Astrocyte (in vitro differentiated cells and primary cell): ENCODE measurements around the gene RAPGEF5. TPM values are rescaled to one million over a fixed set of nuclear protein-coding genes. Genes with fewer than 3 reads are reported as not detected.

Experiments used
- DNase-seq: peaks from one replicate; pipeline ENCODE4 v3.0.0-alpha.2; 2010; ENCODE audit warnings: low read depth
- FAIRE-seq: peaks from 2 replicates; lab custom pipeline; 2011; peaks lifted over from hg19 to GRCh38; lab: Jason Lieb, UNC
- H2AFZ ChIP-seq: 2 replicates; pipeline ENCODE4 v1.6.0; 2012; ENCODE audit warnings: low read depth, low read length, inconsistent platforms
- H3K27ac ChIP-seq: 2 replicates; pipeline ENCODE4 v1.5.1; 2011; ENCODE audit warnings: low read depth, low read length, inconsistent platforms
- H3K27me3 ChIP-seq: 2 replicates; pipeline ENCODE4 v1.6.0; 2011; ENCODE audit warnings: low read length, inconsistent platforms; ENCODE audit not compliant: insufficient read depth
- H3K36me3 ChIP-seq: 2 replicates; pipeline ENCODE4 v1.5.1; 2011; ENCODE audit warnings: low read length, inconsistent platforms; ENCODE audit not compliant: insufficient read depth
- H3K4me1 ChIP-seq: 2 replicates; pipeline ENCODE4 v1.5.1; 2011; ENCODE audit warnings: low read length, inconsistent platforms; ENCODE audit not compliant: insufficient read depth
- H3K4me2 ChIP-seq: 2 replicates; pipeline ENCODE4 v1.6.0; 2012; ENCODE audit warnings: low read length, inconsistent platforms
- H3K4me3 ChIP-seq: 2 replicates; pipeline ENCODE4 v1.5.1; 2011; ENCODE audit warnings: low read depth, mild to moderate bottlenecking, low read length, inconsistent platforms; ENCODE audit not compliant: insufficient read depth
- H3K79me2 ChIP-seq: 2 replicates; pipeline ENCODE4 v1.6.0; 2012; ENCODE audit warnings: mild to moderate bottlenecking, low read length, inconsistent platforms; ENCODE audit not compliant: insufficient read depth
- H3K9ac ChIP-seq: 2 replicates; pipeline ENCODE4 v1.6.0; 2012; ENCODE audit warnings: mild to moderate bottlenecking, low read length, inconsistent platforms
- H3K9me3 ChIP-seq: 2 replicates; pipeline ENCODE4 v1.5.1; 2012; ENCODE audit warnings: low read depth, mild to moderate bottlenecking, low read length, inconsistent platforms; ENCODE audit not compliant: insufficient read depth
- H4K20me1 ChIP-seq: 2 replicates; pipeline ENCODE4 v1.6.0; 2012; ENCODE audit warnings: low read length, inconsistent platforms; ENCODE audit not compliant: insufficient read depth
- H3K27ac Mint-ChIP-seq: one replicate; pipeline ENCODE4 v1.8.0; 2021; ENCODE audit warnings: mild to moderate bottlenecking, mixed read lengths; ENCODE audit not compliant: unreplicated experiment
- H3K27me3 Mint-ChIP-seq: one replicate; pipeline ENCODE4 v1.8.0; 2021; ENCODE audit warnings: low read depth, mixed read lengths; ENCODE audit not compliant: unreplicated experiment
- H3K36me3 Mint-ChIP-seq: one replicate; pipeline ENCODE4 v1.8.0; 2021; ENCODE audit warnings: low read depth, mixed read lengths; ENCODE audit not compliant: unreplicated experiment
- H3K4me1 Mint-ChIP-seq: one replicate; pipeline ENCODE4 v1.8.0; 2021; ENCODE audit warnings: low read depth, mixed read lengths; ENCODE audit not compliant: unreplicated experiment
- H3K4me3 Mint-ChIP-seq: one replicate; pipeline ENCODE4 v1.8.0; 2021; ENCODE audit warnings: mild to moderate bottlenecking, moderate library complexity, mixed read lengths; ENCODE audit not compliant: unreplicated experiment
- H3K9me3 Mint-ChIP-seq: one replicate; pipeline ENCODE4 v1.8.0; 2021; ENCODE audit warnings: mild to moderate bottlenecking, mixed read lengths; ENCODE audit not compliant: unreplicated experiment
- EZH2 ChIP-seq: IDR thresholded peaks from 2 replicates; pipeline ENCODE4 v1.6.1; 2012; ENCODE audit warnings: mild to moderate bottlenecking, low read length, inconsistent platforms; ENCODE audit not compliant: insufficient read depth
- total RNA-seq: library from RNA; stranded (reverse); gene quantifications from 2 replicates; pipeline ENCODE4 v1.2.1, GENCODE V29; 2021
- TF ChIP-seq, protein P1 (sequence below): IDR thresholded peaks from 2 replicates; pipeline ENCODE4 v1.5.1; 2011; ENCODE audit warnings: low read depth, mild to moderate bottlenecking, inconsistent platforms, low read length, moderate library complexity; ENCODE audit not compliant: insufficient read depth

RAPGEF5 gene
- total RNA-seq, 1 donor from 2014 or later = 1.0 TPM

DNA sequence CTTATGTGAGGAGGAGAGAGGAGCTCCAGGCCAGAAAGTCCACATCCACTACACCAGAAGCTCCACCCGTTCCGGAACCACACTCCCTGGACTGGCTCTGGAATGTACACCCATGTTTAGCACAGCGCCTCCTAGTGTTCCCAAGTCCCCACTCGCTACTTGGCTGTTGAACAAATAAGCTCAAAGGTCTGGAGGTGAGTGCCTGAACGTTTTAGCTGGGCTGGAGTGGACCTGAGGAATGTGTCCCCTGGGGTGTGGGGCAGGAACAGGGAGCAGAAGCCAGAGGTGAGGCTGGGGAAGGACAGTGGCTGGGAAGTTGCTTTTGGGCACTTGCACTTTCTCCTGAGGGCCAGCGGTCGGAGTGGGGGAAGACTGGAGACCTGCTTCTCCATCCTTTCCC, 247.2 kb downstream of the RAPGEF5 start:
- Mint-ChIP-seq H3K9me3 (no peaks in the 10 kb centered on the region), H3K4me1 (no peaks in the 10 kb centered on the region), H3K36me3 (no peaks in the 10 kb centered on the region), H3K27me3 (peaks cover 21% of the 10 kb centered on the region), H3K4me3 (no peak overlapping the region), H3K27ac (no peak overlapping the region)
- TF ChIP-seq EZH2 = no peak
- TF ChIP-seq, protein P1, sequence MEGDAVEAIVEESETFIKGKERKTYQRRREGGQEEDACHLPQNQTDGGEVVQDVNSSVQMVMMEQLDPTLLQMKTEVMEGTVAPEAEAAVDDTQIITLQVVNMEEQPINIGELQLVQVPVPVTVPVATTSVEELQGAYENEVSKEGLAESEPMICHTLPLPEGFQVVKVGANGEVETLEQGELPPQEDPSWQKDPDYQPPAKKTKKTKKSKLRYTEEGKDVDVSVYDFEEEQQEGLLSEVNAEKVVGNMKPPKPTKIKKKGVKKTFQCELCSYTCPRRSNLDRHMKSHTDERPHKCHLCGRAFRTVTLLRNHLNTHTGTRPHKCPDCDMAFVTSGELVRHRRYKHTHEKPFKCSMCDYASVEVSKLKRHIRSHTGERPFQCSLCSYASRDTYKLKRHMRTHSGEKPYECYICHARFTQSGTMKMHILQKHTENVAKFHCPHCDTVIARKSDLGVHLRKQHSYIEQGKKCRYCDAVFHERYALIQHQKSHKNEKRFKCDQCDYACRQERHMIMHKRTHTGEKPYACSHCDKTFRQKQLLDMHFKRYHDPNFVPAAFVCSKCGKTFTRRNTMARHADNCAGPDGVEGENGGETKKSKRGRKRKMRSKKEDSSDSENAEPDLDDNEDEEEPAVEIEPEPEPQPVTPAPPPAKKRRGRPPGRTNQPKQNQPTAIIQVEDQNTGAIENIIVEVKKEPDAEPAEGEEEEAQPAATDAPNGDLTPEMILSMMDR = peak; percentile 23
- Histone ChIP-seq H3K4me1 (no peaks in the 10 kb centered on the region), H3K36me3 (no peaks in the 10 kb centered on the region), H3K9me3 (no peaks in the 10 kb centered on the region), H3K27ac (no peak overlapping the region), H3K9ac (no peak overlapping the region), H3K4me2 (no peak overlapping the region), H3K4me3 (no peak overlapping the region), H4K20me1 (no peaks in the 10 kb centered on the region), H3K79me2 (no peaks in the 10 kb centered on the region), H3K27me3 (peaks cover 12% of the 10 kb centered on the region), H2AFZ (no peak overlapping the region)
- no peak for DNase-seq
- FAIRE-seq = no peak

- H3K4me3 ChIP-seq = no peak overlapping the region
- no peak overlapping the region for H2AFZ ChIP-seq
- Mint-ChIP-seq H3K4me3 (no peak overlapping the region), H3K27ac (no peak overlapping the region), H3K9me3 (no peaks in the 10 kb centered on the region), H3K27me3 (peaks cover 21% of the 10 kb centered on the region), H3K4me1 (peaks cover 3% of the 10 kb centered on the region), H3K36me3 (no peaks in the 10 kb centered on the region)
- H3K4me2 ChIP-seq = no peak overlapping the region
- no peaks in the 10 kb centered on the region for H3K36me3 ChIP-seq
- H4K20me1 ChIP-seq = no peaks in the 10 kb centered on the region
- no peak for DNase-seq
- H3K27ac ChIP-seq = no peak overlapping the region
- no peak for TF ChIP-seq EZH2
- TF ChIP-seq, protein P1 = no peak
- H3K4me1 ChIP-seq = no peaks in the 10 kb centered on the region
- no peaks in the 10 kb centered on the region for H3K79me2 ChIP-seq
- H3K9ac ChIP-seq = no peak overlapping the region
- H3K9me3 ChIP-seq = no peaks in the 10 kb centered on the region
- H3K27me3 ChIP-seq = peaks cover 12% of the 10 kb centered on the region
- FAIRE-seq = no peak
Observed at GRCh38 chr7:22108151-22108845, 248.7 kb downstream of the RAPGEF5 start.

DNA sequence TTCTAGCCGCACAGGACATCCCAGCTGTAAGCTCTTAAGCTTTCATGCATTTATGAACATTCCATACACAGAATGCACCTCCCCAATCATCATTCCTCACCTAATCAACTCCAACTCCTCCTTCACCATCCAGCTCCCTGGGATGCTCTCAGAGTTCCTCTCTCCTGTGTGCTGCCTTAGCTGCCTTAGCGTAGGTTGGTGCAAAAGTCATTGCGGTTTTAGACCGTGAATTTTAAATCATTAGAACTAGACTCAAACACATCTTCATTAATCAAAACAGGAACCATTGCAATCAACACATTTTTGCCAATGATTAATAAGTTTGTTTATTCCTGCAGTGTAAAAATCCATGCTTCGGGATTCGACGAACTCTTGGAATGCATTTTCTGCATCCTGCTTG, 251.4 kb downstream of the RAPGEF5 start:
- H3K9me3 Mint-ChIP-seq = no peaks in the 10 kb centered on the region
- H3K4me3 ChIP-seq = no peak overlapping the region
- H3K79me2 ChIP-seq = no peaks in the 10 kb centered on the region
- TF ChIP-seq EZH2 = no peak
- TF ChIP-seq, protein P1 = no peak
- no peak overlapping the region for H3K4me2 ChIP-seq
- peaks cover 14% of the 10 kb centered on the region for H3K27me3 ChIP-seq
- H3K4me1 Mint-ChIP-seq = peaks cover 3% of the 10 kb centered on the region
- H3K4me3 Mint-ChIP-seq = no peak overlapping the region
- no peak overlapping the region for H3K27ac Mint-ChIP-seq
- H3K9ac ChIP-seq = no peak overlapping the region
- no peaks in the 10 kb centered on the region for H3K9me3 ChIP-seq
- no peaks in the 10 kb centered on the region for H3K36me3 ChIP-seq
- H3K36me3 Mint-ChIP-seq = no peaks in the 10 kb centered on the region
- FAIRE-seq (no peak), DNase-seq (no peak)
- H4K20me1 ChIP-seq = no peaks in the 10 kb centered on the region
- no peaks in the 10 kb centered on the region for H3K4me1 ChIP-seq
- H3K27ac ChIP-seq = no peak overlapping the region
- peaks cover 19% of the 10 kb centered on the region for H3K27me3 Mint-ChIP-seq
- H2AFZ ChIP-seq = no peak overlapping the region
